Ishikawa (cell line): ENCODE results near the gene P4HA3.

ENCODE experiments used
- CEBPB ChIP-seq: IDR thresholded peaks from 2 replicates; pipeline ENCODE4 v1.6.1; 2012
- CREB1 ChIP-seq: IDR thresholded peaks from 2 replicates; pipeline ENCODE4 v1.6.1; 2012; ENCODE audit warnings: low read depth
- EGR1 ChIP-seq: IDR thresholded peaks from 2 replicates; pipeline ENCODE4 v1.6.1; 2012
- EP300 ChIP-seq: IDR thresholded peaks from 2 replicates; pipeline ENCODE4 v1.6.1; 2012; ENCODE audit warnings: borderline replicate concordance
- FOXM1 ChIP-seq: IDR thresholded peaks from 2 replicates; pipeline ENCODE4 v1.6.1; 2012; ENCODE audit warnings: low read depth, borderline replicate concordance
- NFIC ChIP-seq: IDR thresholded peaks from 2 replicates; pipeline ENCODE4 v1.6.1; 2012
- RAD21 ChIP-seq: IDR thresholded peaks from 2 replicates; pipeline ENCODE4 v1.6.1; 2012; ENCODE audit warnings: low read depth
- TAF1 ChIP-seq: IDR thresholded peaks from 2 replicates; pipeline ENCODE4 v1.6.1; 2012; ENCODE audit warnings: low read depth, mild to moderate bottlenecking
- TCF12 ChIP-seq: IDR thresholded peaks from 2 replicates; pipeline ENCODE4 v1.6.1; 2012; ENCODE audit warnings: low read depth
- TEAD4 ChIP-seq: IDR thresholded peaks from 2 replicates; pipeline ENCODE4 v1.6.1; 2012
- YY1 ChIP-seq: IDR thresholded peaks from 2 replicates; pipeline ENCODE4 v1.6.1; 2012; ENCODE audit warnings: low read depth
- ZBTB7A ChIP-seq: IDR thresholded peaks from 2 replicates; pipeline ENCODE4 v1.6.1; 2012; ENCODE audit warnings: low read depth
- TF ChIP-seq, protein P1 (sequence below): IDR thresholded peaks from 2 replicates; pipeline ENCODE4 v1.6.1; 2012
- TF ChIP-seq, protein P2 (sequence below): IDR thresholded peaks from 2 replicates; pipeline ENCODE4 v1.6.1; 2012
- TF ChIP-seq, protein P3 (sequence below): IDR thresholded peaks from 2 replicates; pipeline ENCODE4 v1.6.1; 2012; ENCODE audit warnings: low read depth, mild to moderate bottlenecking

The P4HA3 gene

DNA sequence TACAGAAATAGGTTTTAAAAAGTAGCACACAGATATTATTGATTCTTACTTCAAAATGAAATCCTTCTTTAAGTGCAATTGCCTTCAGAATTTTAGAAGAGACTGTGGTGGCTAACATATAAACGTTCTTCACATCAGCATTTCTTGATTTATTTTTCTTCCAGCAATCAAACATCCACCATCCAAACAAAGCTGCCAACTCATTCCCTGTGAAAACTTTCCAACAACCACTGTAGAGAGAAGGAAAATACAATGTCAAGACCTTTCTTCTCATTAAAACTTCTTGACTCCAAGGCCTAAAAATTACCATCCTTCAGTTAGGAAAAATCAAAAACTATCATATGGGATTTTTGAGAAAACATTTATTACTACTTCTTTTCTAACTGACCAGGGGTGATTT lies 34.0 kb upstream of the P4HA3 start:
- TF ChIP-seq, protein P1, sequence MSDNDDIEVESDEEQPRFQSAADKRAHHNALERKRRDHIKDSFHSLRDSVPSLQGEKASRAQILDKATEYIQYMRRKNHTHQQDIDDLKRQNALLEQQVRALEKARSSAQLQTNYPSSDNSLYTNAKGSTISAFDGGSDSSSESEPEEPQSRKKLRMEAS: no peak
- TF ChIP-seq TCF12 (no peak), EP300 (no peak), TAF1 (no peak), CREB1 (no peak), TEAD4 (no peak), RAD21 (no peak), ZBTB7A (no peak), CEBPB (no peak), EGR1 (no peak)

DNA sequence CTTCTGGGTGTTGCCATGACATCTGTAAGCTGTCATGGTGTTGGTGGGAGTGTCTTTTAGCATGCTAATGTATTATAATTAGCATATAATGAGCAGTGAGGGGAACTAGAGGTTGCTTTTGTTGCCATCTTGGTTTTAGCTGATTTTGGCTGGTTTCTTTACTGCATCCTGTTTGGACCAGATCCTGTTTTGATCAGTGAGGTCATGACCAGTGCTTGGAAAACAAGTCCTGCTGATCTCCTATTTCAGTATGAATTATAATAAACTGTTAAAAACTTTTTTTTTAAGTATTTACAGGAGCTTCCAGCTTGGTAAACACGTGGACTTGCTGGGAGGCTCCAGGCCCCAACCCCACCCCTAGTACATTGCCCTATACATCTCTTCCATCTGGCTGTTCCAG lies 30.5 kb upstream of the P4HA3 start:
- TF ChIP-seq FOXM1 (no peak), YY1 (no peak), RAD21 (no peak), ZBTB7A (no peak)

DNA sequence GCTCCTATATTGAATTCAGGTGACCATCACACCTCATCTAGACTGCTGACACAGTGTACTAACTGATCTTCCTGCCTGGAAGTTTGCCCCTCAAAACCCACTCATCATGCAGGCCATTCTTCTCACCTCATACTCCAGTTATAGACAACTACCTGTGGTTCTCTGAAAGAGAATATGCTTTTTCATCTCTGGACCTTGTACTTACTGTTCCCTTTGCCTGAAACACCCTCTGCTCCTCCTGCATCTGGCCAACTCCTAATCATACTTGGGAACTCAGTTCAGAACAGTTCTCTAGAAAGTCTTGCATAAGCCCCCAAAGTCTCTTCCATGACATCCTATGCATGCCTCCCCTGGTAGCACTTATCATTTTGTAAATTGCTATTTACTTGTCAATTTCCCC lies 28.2 kb upstream of the P4HA3 start:
- TF ChIP-seq, protein P2, sequence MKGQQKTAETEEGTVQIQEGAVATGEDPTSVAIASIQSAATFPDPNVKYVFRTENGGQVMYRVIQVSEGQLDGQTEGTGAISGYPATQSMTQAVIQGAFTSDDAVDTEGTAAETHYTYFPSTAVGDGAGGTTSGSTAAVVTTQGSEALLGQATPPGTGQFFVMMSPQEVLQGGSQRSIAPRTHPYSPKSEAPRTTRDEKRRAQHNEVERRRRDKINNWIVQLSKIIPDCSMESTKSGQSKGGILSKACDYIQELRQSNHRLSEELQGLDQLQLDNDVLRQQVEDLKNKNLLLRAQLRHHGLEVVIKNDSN: no peak
- TF ChIP-seq, protein P1: no peak
- TF ChIP-seq FOXM1: no peak
- TF ChIP-seq YY1: no peak
- TF ChIP-seq NFIC: no peak
- no peak for TF ChIP-seq EGR1
- TF ChIP-seq CEBPB: no peak
- TF ChIP-seq TCF12: no peak
- TF ChIP-seq CREB1: no peak
- no peak for TF ChIP-seq ZBTB7A

DNA sequence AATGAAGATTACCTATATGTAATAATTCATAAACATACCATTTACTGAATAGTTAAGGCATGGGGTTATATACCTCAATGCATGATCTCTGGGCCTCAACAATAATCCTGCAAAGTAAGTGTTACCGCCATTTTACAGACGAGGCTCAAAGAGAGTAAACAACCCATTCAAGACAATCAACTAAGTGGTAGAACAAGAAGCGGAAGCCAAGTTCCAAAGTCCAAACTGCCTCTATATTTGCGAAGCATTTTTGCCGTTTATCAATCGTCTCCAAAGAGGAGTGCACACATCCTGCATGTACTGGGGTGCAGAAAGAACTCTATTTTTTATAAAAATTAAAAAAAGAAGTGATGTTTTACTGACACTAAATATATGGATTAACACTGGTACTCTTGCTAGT lies 27.5 kb upstream of the P4HA3 start:
- TF ChIP-seq YY1: no peak
- no peak for TF ChIP-seq EGR1
- TF ChIP-seq ZBTB7A: no peak
- TF ChIP-seq RAD21: no peak
- TF ChIP-seq NFIC: no peak
- TF ChIP-seq, protein P1: no peak
- no peak for TF ChIP-seq TAF1
- TF ChIP-seq, protein P2: no peak
- TF ChIP-seq TEAD4: no peak
- TF ChIP-seq CEBPB: no peak
- no peak for TF ChIP-seq TCF12
- TF ChIP-seq CREB1: no peak

DNA sequence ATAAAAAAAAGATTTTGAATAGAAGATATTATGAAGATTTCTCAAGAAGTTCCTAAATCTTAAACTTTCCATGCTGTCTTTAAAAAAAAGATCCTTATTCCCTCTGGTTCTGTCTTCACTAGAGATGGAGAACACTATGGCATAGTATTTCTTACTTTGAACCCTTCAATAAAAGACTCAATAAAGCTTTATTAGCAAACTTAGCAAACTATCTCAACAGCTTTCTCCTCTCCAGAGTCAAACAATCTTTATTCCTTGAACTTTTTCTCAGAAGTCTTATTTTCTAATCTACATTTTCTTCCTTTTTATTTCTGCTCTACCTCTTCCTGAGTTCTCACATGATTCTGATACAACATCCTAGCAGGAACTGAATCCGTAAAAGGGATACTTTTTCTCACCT lies 21.8 kb upstream of the P4HA3 start:
- TF ChIP-seq RAD21 (no peak), FOXM1 (no peak), TCF12 (no peak), EP300 (no peak), CEBPB (no peak), TEAD4 (no peak), NFIC (no peak), CREB1 (no peak), EGR1 (no peak)
- TF ChIP-seq, protein P2: no peak
- TF ChIP-seq, protein P1: no peak

DNA sequence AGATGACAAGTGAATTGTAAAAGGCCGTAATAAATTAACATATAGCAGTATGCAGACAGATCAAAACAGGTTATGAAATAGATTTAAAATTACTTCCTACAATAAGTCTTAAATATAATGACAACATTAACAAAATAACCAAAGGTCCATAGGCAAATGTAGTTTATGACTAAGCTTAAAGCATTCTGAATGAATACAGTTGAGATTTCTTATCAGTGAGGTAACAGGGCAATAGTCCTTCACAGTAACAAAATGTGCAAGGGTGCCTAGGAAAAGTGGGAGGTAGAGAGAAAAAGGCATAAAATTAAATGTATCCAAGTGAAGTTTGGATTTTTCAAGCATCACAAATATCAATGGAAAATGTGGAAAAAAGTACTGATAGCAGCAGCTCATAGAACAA lies 20.9 kb upstream of the P4HA3 start:
- TF ChIP-seq NFIC (no peak), TAF1 (no peak), FOXM1 (no peak), ZBTB7A (no peak), EGR1 (no peak), YY1 (no peak), CEBPB (no peak), TEAD4 (no peak), CREB1 (no peak)
- TF ChIP-seq, protein P1: no peak
- TF ChIP-seq, protein P2: no peak

DNA sequence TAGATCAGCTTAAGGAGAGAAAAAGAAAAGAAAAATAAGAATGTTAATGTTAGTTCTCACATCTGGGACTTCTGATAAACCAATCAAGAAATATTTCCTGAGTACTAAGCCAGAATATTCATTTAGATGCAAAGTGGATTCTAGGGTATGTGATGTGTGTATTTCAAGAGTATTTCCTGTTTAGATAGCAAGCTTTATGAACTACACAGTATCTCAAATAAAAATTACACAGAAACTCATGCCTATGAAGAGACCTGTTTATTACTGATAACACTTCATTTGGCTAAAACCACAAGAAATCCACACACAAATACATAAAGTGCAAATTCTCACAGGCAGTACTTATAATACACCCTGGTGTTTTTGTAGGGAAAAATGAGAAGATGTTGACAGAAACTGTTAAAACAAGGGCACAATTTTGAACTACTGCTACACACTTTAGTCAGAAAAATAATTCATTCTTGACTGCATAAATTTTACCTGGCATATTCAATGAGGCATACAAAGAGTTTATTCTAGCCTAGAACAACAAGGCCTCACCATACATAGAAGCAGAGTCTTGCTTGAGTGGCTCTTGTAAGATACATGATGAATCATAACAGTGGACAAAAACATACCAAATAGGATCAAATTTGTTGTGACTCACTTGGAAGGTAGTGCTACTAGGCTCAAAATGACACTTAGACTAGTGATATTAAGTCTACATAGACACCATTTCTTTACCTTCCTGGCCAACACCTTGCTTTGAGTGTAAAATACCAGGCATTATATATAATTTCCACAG lies 18.8 kb upstream of the P4HA3 start:
- TF ChIP-seq, protein P3, sequence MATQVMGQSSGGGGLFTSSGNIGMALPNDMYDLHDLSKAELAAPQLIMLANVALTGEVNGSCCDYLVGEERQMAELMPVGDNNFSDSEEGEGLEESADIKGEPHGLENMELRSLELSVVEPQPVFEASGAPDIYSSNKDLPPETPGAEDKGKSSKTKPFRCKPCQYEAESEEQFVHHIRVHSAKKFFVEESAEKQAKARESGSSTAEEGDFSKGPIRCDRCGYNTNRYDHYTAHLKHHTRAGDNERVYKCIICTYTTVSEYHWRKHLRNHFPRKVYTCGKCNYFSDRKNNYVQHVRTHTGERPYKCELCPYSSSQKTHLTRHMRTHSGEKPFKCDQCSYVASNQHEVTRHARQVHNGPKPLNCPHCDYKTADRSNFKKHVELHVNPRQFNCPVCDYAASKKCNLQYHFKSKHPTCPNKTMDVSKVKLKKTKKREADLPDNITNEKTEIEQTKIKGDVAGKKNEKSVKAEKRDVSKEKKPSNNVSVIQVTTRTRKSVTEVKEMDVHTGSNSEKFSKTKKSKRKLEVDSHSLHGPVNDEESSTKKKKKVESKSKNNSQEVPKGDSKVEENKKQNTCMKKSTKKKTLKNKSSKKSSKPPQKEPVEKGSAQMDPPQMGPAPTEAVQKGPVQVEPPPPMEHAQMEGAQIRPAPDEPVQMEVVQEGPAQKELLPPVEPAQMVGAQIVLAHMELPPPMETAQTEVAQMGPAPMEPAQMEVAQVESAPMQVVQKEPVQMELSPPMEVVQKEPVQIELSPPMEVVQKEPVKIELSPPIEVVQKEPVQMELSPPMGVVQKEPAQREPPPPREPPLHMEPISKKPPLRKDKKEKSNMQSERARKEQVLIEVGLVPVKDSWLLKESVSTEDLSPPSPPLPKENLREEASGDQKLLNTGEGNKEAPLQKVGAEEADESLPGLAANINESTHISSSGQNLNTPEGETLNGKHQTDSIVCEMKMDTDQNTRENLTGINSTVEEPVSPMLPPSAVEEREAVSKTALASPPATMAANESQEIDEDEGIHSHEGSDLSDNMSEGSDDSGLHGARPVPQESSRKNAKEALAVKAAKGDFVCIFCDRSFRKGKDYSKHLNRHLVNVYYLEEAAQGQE: no peak
- TF ChIP-seq FOXM1: no peak
- no peak for TF ChIP-seq TAF1
- TF ChIP-seq ZBTB7A: no peak
